Natural killer cell (primary cell): ENCODE measurements around the gene TTF1. TPM values are rescaled to one million over a fixed set of nuclear protein-coding genes. Genes with fewer than 3 reads are reported as not detected.

Experiments used
- ATAC-seq, 3 donors: fragments of 150-1000 bp in 2 of 3; fragments of 200-7000 bp in 1 of 3; cut with Tn5 transposase; 1 replicate in 1 of 3; 2 replicates in 2 of 3; pipeline ENCODE4 v1.10.0; 2021; ENCODE audit warnings: mild to moderate bottlenecking in 2 of 3, moderate library complexity in 2 of 3
- DNase-seq, 2 donors: peaks; one replicate each; pipeline versions ENCODE4 v3.0.0 to v3.0.0-alpha.2; 2013 to 2021; ENCODE audit warnings: mixed read lengths in 1 of 2
- H3K27ac ChIP-seq: one replicate; pipeline ENCODE4 v1.5.1; 2013; ENCODE audit warnings: mild to moderate bottlenecking, low read length
- H3K27me3 ChIP-seq: one replicate; pipeline ENCODE4 v1.6.1; 2013; ENCODE audit warnings: low read length; ENCODE audit not compliant: control insufficient read depth, insufficient read depth
- H3K36me3 ChIP-seq: one replicate; pipeline ENCODE4 v1.6.1; 2013; ENCODE audit warnings: low read length; ENCODE audit not compliant: control insufficient read depth, insufficient read depth
- H3K4me1 ChIP-seq: one replicate; pipeline ENCODE4 v1.6.1; 2013; ENCODE audit warnings: low read length; ENCODE audit not compliant: control insufficient read depth, insufficient read depth
- H3K4me3 ChIP-seq: one replicate; pipeline ENCODE4 v1.5.1; 2013; ENCODE audit warnings: low read length
- H3K9me3 ChIP-seq: one replicate; pipeline ENCODE4 v1.6.1; 2013; ENCODE audit warnings: low read length; ENCODE audit not compliant: control insufficient read depth, insufficient read depth
- H3K27ac Mint-ChIP-seq, 2 donors: one replicate each; pipeline ENCODE4 v1.8.0; 2022; ENCODE audit warnings: mild to moderate bottlenecking in 2 of 2, mixed read lengths in 2 of 2, moderate library complexity in 1 of 2
- H3K27me3 Mint-ChIP-seq, 2 donors: one replicate each; pipeline ENCODE4 v1.8.0; 2022; ENCODE audit warnings: low read depth in 2 of 2, mixed read lengths in 2 of 2
- H3K36me3 Mint-ChIP-seq: one replicate; pipeline ENCODE4 v1.8.0; 2022; ENCODE audit warnings: mixed read lengths
- H3K4me1 Mint-ChIP-seq, 2 donors: one replicate each; pipeline ENCODE4 v1.8.0; 2022; ENCODE audit warnings: mixed read lengths in 2 of 2
- H3K4me3 Mint-ChIP-seq: one replicate; pipeline ENCODE4 v1.8.0; 2022; ENCODE audit warnings: mild to moderate bottlenecking, moderate library complexity, mixed read lengths
- H3K9me3 Mint-ChIP-seq, 2 donors: one replicate each; pipeline ENCODE4 v1.8.0; 2022; ENCODE audit warnings: mixed read lengths in 2 of 2
- WGBS: methylation state at CpG from one replicate; pipeline ENCODE4 v1.1.7; 2013; ENCODE audit warnings: missing lambda C conversion rate; ENCODE audit not compliant: insufficient coverage; 5-methylcytosine and 5-hydroxymethylcytosine counted together
- intact Hi-C: fragments of 100-400 bp; cut with micrococcal nuclease; formaldehyde crosslinking; loops from one replicate; pipeline ENCODE4 v1.14.2; 2022
- total RNA-seq, 4 donors: library from RNA; stranded (reverse); fragments of 120-200 nt in 1 of 4; gene quantifications; one replicate each; pipeline versions ENCODE4 v1.2.3 to v1.2.4, GENCODE V29; 2013 to 2022
- TF ChIP-seq, protein P1 (sequence below): fragments of 200-600 bp; IDR thresholded peaks from one replicate; pipeline ENCODE4 v1.8.0; 2022; ENCODE audit warnings: antibody characterized with exemption

Gene TTF1
- total RNA-seq, 3 donors from 2014 or later (not counting 1 experiment from before 2014, with no cell fraction given) = 11.2 to 14.5 (median 12.9) TPM

DNA sequence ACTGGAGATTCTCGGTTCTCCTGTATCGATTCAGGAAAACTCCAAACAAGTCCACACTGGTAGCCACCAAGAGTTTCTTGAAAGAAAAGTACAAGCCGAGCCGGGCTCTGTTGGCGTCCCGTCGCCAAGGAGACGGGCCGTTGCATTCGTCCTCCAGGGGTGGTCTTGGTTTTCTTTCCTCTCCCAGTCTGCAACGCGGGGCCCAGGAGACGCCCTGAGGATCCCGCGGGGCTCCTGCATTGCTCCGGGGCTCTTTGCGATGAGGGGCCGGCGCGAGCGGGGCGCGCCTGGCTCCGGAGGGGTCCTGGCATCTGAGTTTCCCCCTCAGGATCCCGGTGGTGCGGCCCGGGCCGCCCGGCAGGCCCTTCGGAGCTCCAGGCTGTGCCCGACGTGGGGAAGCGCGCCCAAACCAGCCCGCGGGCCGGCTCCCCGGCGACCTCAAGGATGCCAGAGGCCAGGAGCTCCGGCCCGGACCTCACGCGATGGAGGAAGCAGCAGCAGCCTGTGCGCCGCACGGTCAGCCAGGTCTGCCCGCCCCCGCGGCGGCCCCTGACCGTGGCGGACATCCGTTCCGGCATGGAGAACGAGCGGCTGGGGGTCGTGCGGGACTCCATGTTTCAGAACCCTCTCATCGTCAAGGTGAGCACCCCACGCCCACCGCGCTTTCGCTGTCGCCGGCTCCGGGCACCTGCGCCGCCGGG lies 3.3 kb upstream of the TTF1 start, which contains the start of gene CFAP77:
Gene CFAP77 (plus strand): TSS at position 384 of the 701 bp plus-strand sequence. CDS start 61 bp downstream, at position 445.
- Histone ChIP-seq H3K27me3 (peaks cover 34% of the 10 kb centered on the region), H3K27ac (no peak within 1 kb of the TSS), H3K36me3 (no peaks in the 10 kb centered on the region), H3K4me1 (peaks cover 43% of the 10 kb centered on the region), H3K4me3 (peak within 1 kb of the TSS; percentile 11), H3K9me3 (no peaks in the 10 kb centered on the region)
- peaks cover 41 to 44% of the 10 kb centered on the region in 2 donors for H3K27me3 Mint-ChIP-seq
- 1% methylated on average over 69 of the region's 69 CpGs for WGBS
- peak in 1 of 3 donors; percentile 18 for ATAC-seq
- peak; percentile 30 to 74 for DNase-seq
- H3K4me1 Mint-ChIP-seq = peaks cover 31% of the 10 kb centered on the region in 2 donors
- peak within 1 kb of the TSS; percentile 66 for H3K4me3 Mint-ChIP-seq
- TF ChIP-seq, protein P1, sequence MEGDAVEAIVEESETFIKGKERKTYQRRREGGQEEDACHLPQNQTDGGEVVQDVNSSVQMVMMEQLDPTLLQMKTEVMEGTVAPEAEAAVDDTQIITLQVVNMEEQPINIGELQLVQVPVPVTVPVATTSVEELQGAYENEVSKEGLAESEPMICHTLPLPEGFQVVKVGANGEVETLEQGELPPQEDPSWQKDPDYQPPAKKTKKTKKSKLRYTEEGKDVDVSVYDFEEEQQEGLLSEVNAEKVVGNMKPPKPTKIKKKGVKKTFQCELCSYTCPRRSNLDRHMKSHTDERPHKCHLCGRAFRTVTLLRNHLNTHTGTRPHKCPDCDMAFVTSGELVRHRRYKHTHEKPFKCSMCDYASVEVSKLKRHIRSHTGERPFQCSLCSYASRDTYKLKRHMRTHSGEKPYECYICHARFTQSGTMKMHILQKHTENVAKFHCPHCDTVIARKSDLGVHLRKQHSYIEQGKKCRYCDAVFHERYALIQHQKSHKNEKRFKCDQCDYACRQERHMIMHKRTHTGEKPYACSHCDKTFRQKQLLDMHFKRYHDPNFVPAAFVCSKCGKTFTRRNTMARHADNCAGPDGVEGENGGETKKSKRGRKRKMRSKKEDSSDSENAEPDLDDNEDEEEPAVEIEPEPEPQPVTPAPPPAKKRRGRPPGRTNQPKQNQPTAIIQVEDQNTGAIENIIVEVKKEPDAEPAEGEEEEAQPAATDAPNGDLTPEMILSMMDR = no peak
- H3K9me3 Mint-ChIP-seq = no peaks in the 10 kb centered on the region
- no peaks in the 10 kb centered on the region for H3K36me3 Mint-ChIP-seq
- no peak within 1 kb of the TSS for H3K27ac Mint-ChIP-seq
- intact Hi-C loops = loop anchor here (2.0 to 10.0 kb wide), 5 partner anchors 55 to 492 kb away; partner anchors contain the start of genes GTF3C4 and SETX

DNA sequence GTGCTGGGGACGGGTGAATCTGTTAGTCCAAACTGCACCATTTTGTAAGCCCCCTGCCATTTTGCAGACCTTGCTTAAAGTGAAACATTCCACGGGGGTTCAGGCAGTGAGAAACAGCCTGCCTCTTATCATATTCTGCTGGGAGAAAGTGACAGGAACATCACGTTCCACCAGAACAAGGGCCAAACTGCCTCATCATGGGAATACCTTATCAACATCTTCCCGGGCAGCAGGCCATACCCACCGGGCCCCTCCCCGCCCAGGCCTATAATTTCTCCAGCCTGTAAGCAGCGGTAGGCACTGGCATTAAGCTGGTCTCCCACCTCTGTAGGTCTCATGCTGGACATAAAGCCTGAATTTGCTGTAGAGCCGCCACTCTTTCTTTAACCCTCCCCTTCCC lies 1.9 kb upstream of the TTF1 start:
- Mint-ChIP-seq H3K27me3 (peaks cover 28 to 29% of the 10 kb centered on the region in 2 donors), H3K9me3 (no peaks in the 10 kb centered on the region), H3K27ac (no peak overlapping the region), H3K4me1 (peaks cover 43 to 45% of the 10 kb centered on the region in 2 donors), H3K36me3 (no peaks in the 10 kb centered on the region), H3K4me3 (no peak overlapping the region)
- ATAC-seq (no peak), DNase-seq (no peak)
- Histone ChIP-seq H3K4me1 (peaks cover 47% of the 10 kb centered on the region), H3K36me3 (no peaks in the 10 kb centered on the region), H3K9me3 (no peaks in the 10 kb centered on the region), H3K4me3 (no peak overlapping the region), H3K27me3 (peaks cover 24% of the 10 kb centered on the region), H3K27ac (no peak overlapping the region)
- 93% methylated on average over 8 of the region's 8 CpGs for WGBS
- TF ChIP-seq, protein P1 = no peak
- intact Hi-C loops = loop anchor here (5.0 to 10.0 kb wide), 2 partner anchors 54 to 494 kb away; partner anchors contain the start of gene SETX

DNA sequence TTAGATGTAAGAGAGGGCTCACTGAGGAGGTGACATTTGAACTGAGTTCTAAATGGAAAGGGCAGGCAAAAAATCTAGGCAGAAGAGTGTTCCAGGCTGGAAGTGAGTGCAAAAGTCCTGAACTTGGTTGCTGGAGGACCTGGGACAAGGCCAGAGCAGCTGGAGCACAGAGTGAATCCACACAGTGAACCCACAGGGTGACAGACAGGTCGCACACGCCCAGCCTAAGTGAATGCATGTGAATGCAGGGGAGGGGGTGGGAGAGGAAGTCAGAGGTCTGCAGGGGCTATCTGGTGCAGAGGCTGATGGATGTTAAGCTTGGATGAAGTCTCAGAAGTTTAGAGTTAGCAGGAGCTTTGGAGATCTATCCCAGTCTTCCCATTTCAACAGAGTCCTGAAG lies 556 bp upstream of the TTF1 start:
- peaks cover 6% of the 10 kb centered on the region for H3K36me3 Mint-ChIP-seq
- peak overlapping the region; percentile 85 to 94 for H3K27ac Mint-ChIP-seq
- TF ChIP-seq, protein P1 = no peak
- intact Hi-C loops = loop anchor here (5.0 to 10.0 kb wide), 2 partner anchors 52 to 495 kb away; partner anchors contain the start of gene SETX
- ATAC-seq = no peak
- Histone ChIP-seq H3K4me1 (peaks cover 46% of the 10 kb centered on the region), H3K27ac (peak overlapping the region; percentile 9), H3K9me3 (no peaks in the 10 kb centered on the region), H3K27me3 (peaks cover 22% of the 10 kb centered on the region), H3K36me3 (peaks cover 3% of the 10 kb centered on the region), H3K4me3 (no peak overlapping the region)
- H3K27me3 Mint-ChIP-seq = peaks cover 17 to 21% of the 10 kb centered on the region in 2 donors
- WGBS = 87% methylated on average over 2 of the region's 2 CpGs
- peaks cover 43 to 50% of the 10 kb centered on the region in 2 donors for H3K4me1 Mint-ChIP-seq
- DNase-seq = no peak
- peak overlapping the region; percentile 96 for H3K4me3 Mint-ChIP-seq
- no peaks in the 10 kb centered on the region for H3K9me3 Mint-ChIP-seq
